ENCODE measurements around the gene C2orf76. TPM values are rescaled to one million over a fixed set of nuclear protein-coding genes. Genes with fewer than 3 reads are reported as not detected.
A peak's percentile ranks its signal among the peaks of the same experiment; 100 is the strongest.
"Not testable (repeated sequence)": the region's sequence is repeated elsewhere in the genome, so short reads cannot be mapped to it uniquely, and the experiment has no call there.

Gene C2orf76
- total RNA-seq, 1 donor from 2014 or later, result 17.4 TPM

DNA sequence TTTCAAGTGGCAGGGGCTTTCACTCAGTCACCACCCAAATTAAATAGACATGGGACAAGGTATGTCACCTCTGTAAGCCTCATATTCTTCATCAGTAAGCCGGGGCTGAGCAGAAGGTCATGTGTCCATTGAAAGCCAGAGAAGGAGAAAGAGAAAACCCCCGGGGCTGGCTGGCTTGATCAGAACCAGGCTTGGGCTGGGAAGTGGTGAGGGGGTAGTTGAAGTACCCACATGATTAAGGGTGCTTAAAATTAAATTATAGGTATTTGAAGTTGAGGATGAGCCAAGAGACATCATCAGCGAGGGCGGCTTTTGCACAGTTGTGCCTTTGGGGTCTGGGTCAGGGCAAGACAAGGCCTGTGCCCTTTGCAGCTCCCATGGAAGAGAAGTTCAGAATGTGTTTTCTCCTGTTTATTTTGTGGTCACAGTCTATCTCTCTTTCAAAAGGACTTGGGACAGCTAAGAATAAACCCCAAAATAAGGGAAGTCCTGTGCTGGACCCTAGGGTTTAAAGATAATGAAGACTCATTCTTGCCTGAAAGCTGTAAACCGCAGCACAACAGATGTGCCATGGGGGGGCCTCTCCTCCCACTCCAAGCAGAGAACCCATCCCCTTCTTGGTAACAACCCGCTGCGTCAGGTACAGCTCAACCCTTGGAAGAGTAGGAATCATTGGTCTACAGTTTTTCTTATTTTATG lies 10.8 kb upstream of the C2orf76 start:
- no peak for DNase-seq

DNA sequence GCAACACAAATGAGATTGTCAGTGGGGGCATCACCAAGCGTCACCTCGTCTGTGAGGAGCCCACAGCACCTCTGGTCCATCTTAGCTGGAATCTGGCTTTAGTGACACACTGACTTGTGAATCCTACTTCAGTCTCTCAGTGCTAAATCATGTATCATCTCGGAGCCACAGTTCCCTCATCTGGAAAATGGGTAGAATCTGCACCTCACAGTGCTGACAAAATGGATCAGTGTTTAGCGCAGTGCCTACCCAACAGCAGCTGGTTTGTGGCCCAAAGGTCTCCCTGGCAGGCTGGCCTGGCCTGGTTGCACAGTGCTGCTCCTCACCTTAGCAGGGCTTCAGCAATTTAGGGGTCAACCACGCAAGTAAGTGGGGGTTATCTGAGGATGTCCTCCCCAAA lies 10.2 kb upstream of the C2orf76 start:
- no peak for DNase-seq

DNA sequence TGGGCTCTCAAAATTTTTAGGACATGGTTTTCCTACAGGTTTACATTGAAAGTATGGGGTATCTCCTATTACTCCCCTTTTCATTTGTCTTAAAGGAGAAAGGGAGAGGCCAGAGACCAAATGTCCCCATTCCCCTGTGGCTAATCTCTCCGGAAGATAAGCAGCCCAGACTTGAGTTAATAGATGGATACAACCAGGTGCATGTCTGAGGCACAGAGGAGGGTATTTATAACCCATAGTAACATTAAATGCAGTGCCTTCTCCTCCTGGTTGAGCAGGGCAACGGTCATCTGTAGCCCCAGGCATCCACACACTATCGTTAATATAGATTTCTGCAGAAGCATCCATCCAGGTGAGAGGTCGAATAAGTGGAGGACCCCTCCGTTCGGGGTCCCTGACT lies 9.8 kb upstream of the C2orf76 start:
- DNase-seq, result not testable (repeated sequence)

DNA sequence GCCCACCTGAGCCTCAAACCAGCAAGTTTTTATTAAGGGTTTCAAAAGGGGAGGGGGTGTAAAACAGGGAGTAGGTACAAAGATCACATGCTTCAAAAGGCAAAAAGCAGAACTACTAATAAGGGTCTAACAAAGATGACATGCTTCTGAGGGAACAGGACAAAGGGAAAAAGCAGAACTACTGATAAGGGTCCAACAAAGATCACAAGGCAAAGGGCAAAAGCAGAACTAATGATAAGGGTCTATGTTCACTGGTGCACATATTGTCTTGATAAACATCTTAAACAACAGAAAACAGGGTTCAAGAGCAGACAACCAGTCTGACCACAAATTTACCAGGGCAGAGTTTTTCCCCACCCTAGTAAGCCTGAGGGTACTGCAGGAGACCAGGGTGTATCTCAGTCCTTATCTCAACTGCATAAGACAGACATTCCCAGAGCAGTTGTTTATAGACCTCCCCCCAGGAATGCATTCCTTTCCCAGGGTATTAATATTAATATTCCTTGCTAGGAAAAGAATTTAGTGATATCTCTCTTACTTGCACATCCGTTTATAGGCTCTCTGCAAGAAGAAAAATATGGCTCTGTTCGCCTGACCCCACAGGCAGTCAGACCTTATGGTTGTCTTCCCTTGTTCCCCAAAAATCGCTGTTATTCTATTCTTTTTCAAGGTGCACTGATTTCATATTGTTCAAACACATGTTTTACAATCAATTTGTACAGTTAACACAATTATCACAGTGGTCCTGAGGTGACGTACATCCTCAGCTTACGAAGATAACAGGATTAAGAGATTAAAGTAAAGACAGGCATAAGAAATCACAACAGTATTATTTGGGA lies 7.5 kb upstream of the C2orf76 start:
- DNase-seq, result not testable (repeated sequence)

DNA sequence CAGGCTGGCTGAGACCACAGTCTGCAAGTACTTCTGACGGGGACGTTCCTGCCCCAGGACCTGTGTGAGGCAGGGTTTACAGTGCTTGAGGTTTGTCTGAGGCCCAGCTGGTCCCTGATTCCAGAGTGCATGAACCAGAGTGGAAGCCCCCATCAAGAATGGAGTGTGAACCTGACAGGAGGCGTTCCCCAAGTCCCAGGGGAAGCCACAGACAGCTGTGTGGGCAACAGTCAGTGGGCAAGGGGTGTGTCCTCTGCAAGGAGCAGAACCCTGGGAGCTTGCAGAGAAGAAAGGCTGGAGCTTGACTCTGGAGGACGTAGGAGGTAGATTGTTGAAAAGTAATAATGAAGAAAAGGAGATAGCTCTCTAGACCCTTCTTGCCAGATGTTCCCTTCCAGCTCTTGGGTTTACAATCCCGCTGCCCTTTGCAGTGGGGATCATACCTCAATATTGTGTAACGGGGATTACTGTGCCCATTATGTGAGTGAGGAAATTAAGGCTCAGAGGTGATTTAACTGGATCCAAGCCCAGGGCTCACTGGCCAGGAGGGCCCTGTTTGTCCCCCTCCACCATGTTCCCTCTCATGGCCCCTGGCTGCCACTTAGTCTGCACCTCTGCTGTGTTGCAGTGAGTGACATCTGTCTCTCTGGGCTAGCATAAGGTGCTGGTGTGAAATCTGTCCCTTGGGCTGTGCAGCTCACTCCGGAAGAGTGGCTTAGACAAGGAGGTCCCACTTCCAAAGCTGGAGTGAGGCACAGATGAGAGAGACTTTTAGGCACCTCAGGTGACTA lies 6.3 kb upstream of the C2orf76 start:
- no peak for DNase-seq

DNA sequence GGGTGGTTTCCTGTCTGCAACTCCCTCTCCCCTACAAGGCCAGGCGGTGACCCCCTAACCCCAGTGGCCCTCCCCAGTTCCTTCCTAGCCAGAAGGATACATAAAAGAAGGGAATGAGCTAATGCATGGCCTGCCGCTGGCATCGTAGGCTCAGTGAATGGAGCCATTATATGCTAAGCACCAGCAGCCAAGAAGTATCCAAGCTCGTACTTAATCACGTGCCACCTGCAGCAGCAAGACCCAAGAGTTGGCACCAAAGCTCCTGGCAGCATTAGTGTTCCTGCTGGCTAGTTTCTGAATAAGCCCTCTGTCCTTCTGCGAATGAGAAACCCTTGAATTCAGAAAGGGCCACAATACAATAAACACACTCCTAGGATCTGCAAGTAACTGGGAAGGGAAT lies 4.5 kb upstream of the C2orf76 start:
- no peak for DNase-seq

DNA sequence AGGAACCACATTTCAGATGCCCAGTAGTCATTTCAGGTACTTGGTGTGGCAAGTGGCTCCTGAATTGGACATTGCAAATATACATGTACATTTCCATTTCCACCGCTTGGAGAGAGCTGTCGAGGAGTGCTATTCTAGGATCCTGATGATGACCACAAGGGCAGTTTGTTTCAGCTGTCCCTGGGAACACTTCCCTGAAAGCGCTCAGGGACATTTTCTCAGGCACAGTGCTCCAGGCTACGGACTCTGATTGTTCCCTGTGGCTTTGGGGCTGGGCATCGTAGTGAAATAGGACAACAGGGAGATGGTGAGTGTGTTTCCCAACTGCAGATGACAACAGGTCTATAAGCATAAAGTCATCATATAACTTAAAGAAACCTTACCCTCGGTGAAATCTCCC lies 3.2 kb upstream of the C2orf76 start:
- no peak for DNase-seq

- DNase-seq, result no peak
These were observed 952 bp upstream of the C2orf76 start for GRCh38 chr2:119367472-119368099.

GRCh38 chr2:119366161-119366648 lies 429 bp downstream of the C2orf76 start:
- peak; percentile 38 for DNase-seq

- no peak for DNase-seq
These were observed 1.2 kb downstream of the C2orf76 start for GRCh38 chr2:119365436-119365835.

DNA sequence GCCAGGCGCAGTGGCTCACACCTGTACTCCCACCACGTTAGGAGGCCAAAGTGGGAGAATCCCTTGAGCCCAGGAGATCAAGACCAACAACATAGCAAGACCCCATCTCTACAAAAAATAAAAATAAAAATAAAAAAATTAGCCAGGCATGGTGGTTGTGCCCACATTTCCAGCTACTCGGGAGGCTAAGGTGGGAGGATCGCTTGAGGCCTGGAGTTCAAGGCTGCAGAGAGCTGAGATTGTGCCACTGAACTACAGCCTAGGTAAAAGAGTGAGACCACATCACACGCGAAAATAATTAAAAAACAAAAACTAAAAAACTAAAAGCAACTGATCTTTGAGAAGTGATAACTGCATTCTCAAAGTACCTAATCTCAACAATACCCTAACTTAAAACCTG lies 1.8 kb downstream of the C2orf76 start:
- no peak for DNase-seq

DNA sequence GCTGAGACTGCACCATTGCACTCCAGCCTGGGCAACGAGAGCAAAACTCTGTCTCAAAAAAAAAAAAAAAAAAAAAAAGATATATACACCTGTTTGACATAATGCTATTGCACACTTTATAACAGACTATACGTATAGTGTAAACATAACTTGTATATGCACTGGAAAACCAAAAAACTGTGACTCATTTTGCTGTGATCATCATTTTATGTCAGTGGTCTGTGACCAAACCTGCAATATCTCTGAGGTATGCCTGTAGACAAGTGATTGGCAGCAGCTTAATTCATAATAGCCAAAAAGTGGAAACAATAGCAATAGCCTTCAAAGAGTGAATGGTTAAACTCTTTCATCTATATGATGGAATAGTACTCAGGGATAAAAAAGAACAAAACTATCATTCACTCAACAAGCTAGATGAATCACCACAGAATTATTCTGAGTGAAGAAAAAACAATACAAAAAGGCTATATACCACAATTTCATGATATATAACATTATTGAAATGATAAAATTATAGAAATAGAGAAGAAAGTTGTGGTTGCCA lies 6.1 kb downstream of the C2orf76 start:
- no peak for DNase-seq

- no peak for DNase-seq
These were observed 6.9 kb downstream of the C2orf76 start for GRCh38 chr2:119359774-119360173.

DNA sequence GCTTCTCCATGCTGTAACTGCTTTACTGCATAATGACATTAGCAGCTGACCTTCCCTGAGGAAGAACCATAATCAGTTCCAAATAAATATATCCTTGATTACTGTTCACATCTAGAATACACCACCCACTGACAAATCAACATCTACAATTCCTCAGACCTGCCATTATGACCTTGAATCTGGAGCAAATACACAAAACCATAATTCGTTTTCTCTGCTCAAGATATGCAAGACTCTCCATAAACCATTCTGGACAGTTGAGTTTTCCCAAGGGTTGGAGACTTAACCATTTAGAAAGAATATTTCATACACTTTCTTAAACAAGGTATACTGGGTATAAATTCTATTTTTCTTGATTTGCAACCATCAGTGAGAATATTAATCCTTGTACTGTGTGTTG lies 11.8 kb downstream of the C2orf76 start:
- DNase-seq, result no peak

- no peak for DNase-seq
These were observed 14.3 kb downstream of the C2orf76 start for GRCh38 chr2:119352357-119352756.

DNA sequence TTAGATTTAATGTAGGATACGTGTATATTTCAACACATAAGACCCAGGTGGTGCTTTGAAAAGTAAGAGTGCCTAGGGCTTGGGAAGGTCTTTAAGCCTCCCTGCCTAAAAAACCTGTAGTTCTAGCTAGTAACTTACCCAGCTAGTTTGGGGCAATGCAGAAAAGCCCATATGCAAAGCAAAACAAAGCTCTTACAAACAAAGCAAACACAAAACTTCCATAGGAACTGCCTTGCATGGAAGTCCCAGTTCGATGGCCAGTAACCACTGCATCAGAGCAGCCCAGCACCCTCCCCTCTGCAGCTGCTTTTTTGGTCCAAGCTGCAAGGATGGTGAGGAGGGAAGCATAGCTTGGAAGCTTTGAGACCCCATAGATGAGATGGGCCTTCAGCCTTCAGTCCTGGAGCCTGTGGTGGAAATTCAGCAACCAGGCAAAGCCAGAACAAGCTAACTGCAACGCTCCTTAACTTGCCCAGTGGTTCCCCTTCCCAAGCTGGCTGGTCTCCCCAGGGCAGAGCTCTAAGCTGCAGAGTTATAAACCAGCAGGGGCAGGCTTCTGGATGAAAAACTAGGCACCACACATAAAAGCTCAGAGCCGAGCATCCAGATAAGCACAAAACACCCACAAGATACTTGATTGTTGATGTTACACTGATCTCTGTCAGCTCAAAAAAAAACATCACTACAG lies 16.2 kb downstream of the C2orf76 start:
- no peak for DNase-seq

DNA sequence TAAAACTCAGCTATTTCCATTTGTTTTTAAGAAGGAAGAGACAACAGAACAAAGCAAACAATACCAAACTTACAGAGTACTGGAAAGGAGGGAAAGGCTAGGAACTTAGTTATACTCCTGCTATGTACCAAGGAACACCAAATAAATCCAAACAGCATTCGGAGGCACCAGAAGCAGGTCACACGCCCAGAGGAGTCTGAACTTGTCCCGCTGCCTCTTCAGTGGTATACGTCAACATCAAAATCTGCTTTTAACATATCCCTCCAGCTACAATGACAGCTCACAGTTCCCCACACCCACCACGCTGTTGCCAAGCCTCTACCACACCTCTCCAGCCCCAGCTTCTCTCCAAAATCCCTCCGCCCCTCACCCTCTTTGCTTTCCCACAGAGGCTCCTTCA lies 17.3 kb downstream of the C2orf76 start:
- no peak for DNase-seq

- no peak for DNase-seq
These were observed 24.9 kb downstream of the C2orf76 start for GRCh38 chr2:119341684-119342083.

GRCh38 chr2:119339562-119339923 lies 27.1 kb downstream of the C2orf76 start:
- DNase-seq, result no peak

GRCh38 chr2:119338826-119339561 lies 27.6 kb downstream of the C2orf76 start:
- DNase-seq, result no peak

DNA sequence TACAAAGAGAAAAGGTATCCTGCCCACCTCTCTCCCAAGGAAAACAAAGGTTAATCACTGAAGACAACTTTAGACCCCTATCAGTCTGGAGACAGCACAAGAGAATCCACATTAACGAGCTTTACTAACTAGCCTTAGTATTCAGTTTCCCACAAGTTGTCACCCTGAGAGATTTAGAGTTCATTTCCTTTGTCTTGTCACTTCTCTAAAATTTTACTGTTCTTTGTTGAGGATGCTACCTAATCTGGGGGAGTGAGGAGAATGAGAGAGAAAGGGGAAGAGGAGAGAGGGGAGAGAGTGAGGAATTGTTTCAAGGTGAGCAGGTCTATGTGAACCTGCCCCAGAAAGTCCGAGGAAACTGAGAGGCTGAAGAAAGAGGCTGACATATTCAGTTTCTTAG lies 28.4 kb downstream of the C2orf76 start:
- DNase-seq, result no peak

Data from skin of body (tissue), 2 donors.